HCT116 (cell line): ENCODE measurements around the gene PAQR3. TPM values are rescaled to one million over a fixed set of nuclear protein-coding genes. Genes with fewer than 3 reads are reported as not detected.

Experiments used
- ATAC-seq: fragments of 200-7000 bp; cut with Tn5 transposase; 2 replicates; pipeline ENCODE4 v1.9.1; 2020; ENCODE audit warnings: mild to moderate bottlenecking, moderate library complexity
- BruUV-seq: library from RNA; stranded (reverse); fragments of 400-500 nt; replicated peaks from 2 replicates; lab custom pipeline; 2021; lab: Mats Ljungman, UMichigan
- CTCF ChIA-PET: fragments of 300-600 bp; sonication (Branson Sonifier 250); formaldehyde crosslinking; loops from one replicate; lab custom pipeline; 2021; ENCODE audit warnings: antibody characterized with exemption; lab: Charles Lee
- POLR2A ChIA-PET: fragments of 300-600, 350-600 bp; sonication (Branson Sonifier 250); formaldehyde crosslinking; loops from one replicate; lab custom pipeline; 2021; ENCODE audit warnings: antibody characterized with exemption; lab: Charles Lee
- RAD21 ChIA-PET, 2 experiments: fragments of 300-600 bp; sonication (Branson Sonifier 250); formaldehyde crosslinking; loops; one replicate each; lab custom pipeline; 2023; ENCODE audit warnings: low total read pairs in 2 of 2; ENCODE audit not compliant: uncharacterized antibody in 2 of 2, unreplicated experiment in 2 of 2, low non-redundant PET in 1 of 2; lab: Charles Lee
- DNase-seq: peaks from one replicate; pipeline ENCODE4 v3.0.0-alpha.2; 2010; ENCODE audit warnings: low read depth, low spot score
- H2AFZ ChIP-seq: fragments of 200-600 bp; shearing (Covaris generic), sonication (generic); 2 replicates; pipeline ENCODE4 v1.6.1; 2017; ENCODE audit warnings: low read depth, mixed run types, mixed read lengths, antibody characterized with exemption, low read length; ENCODE audit not compliant: poor library complexity, severe bottlenecking
- H3K27ac ChIP-seq: 2 replicates; pipeline ENCODE4 v1.5.1; 2012; ENCODE audit warnings: low read depth, low read length
- H3K27me3 ChIP-seq: fragments of 200-600 bp; sonication (generic); 2 replicates; pipeline ENCODE4 v1.6.1; 2016; ENCODE audit warnings: mixed run types, low read length, mixed read lengths; ENCODE audit not compliant: insufficient read depth
- H3K36me3 ChIP-seq, 2 experiments: fragments of 200-500 bp in 1 of 2; fragments of 200-600 bp in 1 of 2; sonication (Bioruptor generic) in 1 of 2; sonication (generic) in 1 of 2; 2 replicates each; pipeline versions ENCODE4 v1.5.1 to v1.6.1; 2014 to 2016; ENCODE audit warnings: low read length in 2 of 2, inconsistent platforms in 1 of 2, mixed read lengths in 1 of 2, mixed run types in 1 of 2; ENCODE audit not compliant: insufficient read depth in 2 of 2, control insufficient read depth in 1 of 2
- H3K4me1 ChIP-seq, 2 experiments: fragments of 200-600 bp in 1 of 2; sonication (generic) in 1 of 2; 2 replicates each; pipeline versions ENCODE4 v1.5.1 to v1.6.1; 2012 to 2017; ENCODE audit warnings: low read length in 2 of 2, inconsistent platforms in 1 of 2, mild to moderate bottlenecking in 1 of 2, mixed read lengths in 1 of 2, mixed run types in 1 of 2, moderate library complexity in 1 of 2; ENCODE audit not compliant: insufficient read depth in 2 of 2, control insufficient read depth in 1 of 2
- H3K4me2 ChIP-seq: fragments of 200-600 bp; sonication (generic); 2 replicates; pipeline ENCODE4 v1.6.1; 2017; ENCODE audit warnings: mixed run types, low read length, mixed read lengths
- H3K4me3 ChIP-seq, 2 experiments: fragments of 200-600 bp in 1 of 2; sonication (generic) in 1 of 2; replicated peaks in 1 of 2; 2 replicates each; pipeline ENCODE4 v1.5.1; 2011 to 2016; ENCODE audit warnings: low read length in 2 of 2, control low read depth in 1 of 2, low read depth in 1 of 2, mild to moderate bottlenecking in 1 of 2, mixed read lengths in 1 of 2, mixed run types in 1 of 2
- H3K79me2 ChIP-seq: fragments of 200-600 bp; sonication (generic); 2 replicates; pipeline ENCODE4 v1.6.1; 2017; ENCODE audit warnings: mild to moderate bottlenecking, mixed run types, low read length, moderate library complexity, mixed read lengths; ENCODE audit not compliant: insufficient read depth
- H3K9ac ChIP-seq: fragments of 200-600 bp; sonication (generic); 2 replicates; pipeline ENCODE4 v1.6.1; 2016; ENCODE audit warnings: low read length, mixed read lengths
- H3K9me2 ChIP-seq: fragments of 200-600 bp; sonication (generic), shearing (Covaris generic); 2 replicates; pipeline ENCODE4 v1.6.1; 2017; ENCODE audit warnings: mixed run types, mild to moderate bottlenecking, moderate library complexity; ENCODE audit not compliant: insufficient read depth
- H3K9me3 ChIP-seq, 2 experiments: fragments of 200-500 bp in 1 of 2; fragments of 200-600 bp in 1 of 2; sonication (Bioruptor generic) in 1 of 2; sonication (generic) in 1 of 2; 2 replicates each; pipeline ENCODE4 v1.6.1; 2014 to 2017; ENCODE audit warnings: low read length in 2 of 2, mixed read lengths in 2 of 2, inconsistent platforms in 1 of 2, low read depth in 1 of 2, mild to moderate bottlenecking in 1 of 2, mixed run types in 1 of 2, moderate library complexity in 1 of 2; ENCODE audit not compliant: control insufficient read depth in 1 of 2, insufficient read depth in 1 of 2
- H4K20me1 ChIP-seq: fragments of 200-600 bp; sonication (generic), shearing (Covaris generic); 2 replicates; pipeline ENCODE4 v1.6.1; 2017; ENCODE audit warnings: mixed run types, mild to moderate bottlenecking, moderate library complexity; ENCODE audit not compliant: insufficient read depth
- EGR1 ChIP-seq: IDR thresholded peaks from 2 replicates; pipeline ENCODE4 v1.6.1; 2012; ENCODE audit warnings: low read depth
- ELF1 ChIP-seq: IDR thresholded peaks from 2 replicates; pipeline ENCODE4 v1.6.1; 2012; ENCODE audit warnings: low read depth, borderline replicate concordance
- FOSL1 ChIP-seq: IDR thresholded peaks from 2 replicates; pipeline ENCODE4 v1.6.1; 2012; ENCODE audit warnings: low read depth
- POLR2A ChIP-seq: IDR thresholded peaks from 2 replicates; pipeline ENCODE4 v1.7.0; 2011; ENCODE audit warnings: borderline replicate concordance; ENCODE audit not compliant: insufficient read depth, insufficient read length; ENCODE audit errors: extremely low read depth
- SIN3A ChIP-seq: IDR thresholded peaks from 2 replicates; pipeline ENCODE4 v1.6.1; 2012; ENCODE audit warnings: low read depth
- SP1 ChIP-seq: IDR thresholded peaks from 2 replicates; pipeline ENCODE4 v1.6.1; 2012; ENCODE audit warnings: low read depth
- TCF7L2 ChIP-seq: IDR thresholded peaks from 2 replicates; pipeline ENCODE4 v1.7.0; 2011; ENCODE audit warnings: borderline replicate concordance, inconsistent platforms; ENCODE audit not compliant: insufficient read depth, insufficient read length; ENCODE audit errors: extremely low read depth
- ZNF274 ChIP-seq: fragments of 200-500 bp; sonication (Bioruptor generic); IDR thresholded peaks from 2 replicates; pipeline ENCODE4 v1.6.1; 2014; ENCODE audit warnings: mild to moderate bottlenecking, low read depth, low read length, inconsistent platforms
- intact Hi-C: fragments of 100-400 bp; cut with micrococcal nuclease; formaldehyde crosslinking; loops from 2 replicates; pipeline ENCODE4 v1.10.0; 2022
- total RNA-seq: library from RNA; stranded (reverse); gene quantifications from one replicate; pipeline ENCODE4 v1.2.1, GENCODE V29; 2021; ENCODE audit not compliant: unreplicated experiment

The PAQR3 gene
- total RNA-seq, 1 experiment from 2014 or later: 32.3 TPM

DNA sequence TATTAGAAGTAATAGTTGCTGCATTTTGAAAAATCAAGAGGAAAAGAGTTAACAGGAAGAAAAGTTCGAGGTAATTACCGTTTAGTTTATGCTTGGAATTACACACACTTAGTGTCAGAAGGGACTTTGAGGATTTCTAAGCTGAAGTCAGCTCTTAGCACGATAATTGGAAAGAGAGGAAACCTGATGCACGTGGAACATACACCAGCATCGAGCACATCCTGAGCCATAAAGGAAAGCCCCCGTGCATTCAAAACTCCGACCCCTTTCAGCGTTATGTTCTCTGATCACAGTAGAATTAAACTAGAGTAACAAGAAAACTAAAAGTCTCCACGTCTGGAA, 400 bp upstream of the PAQR3 start:
- no peaks in the 10 kb centered on the region for H3K36me3 ChIP-seq
- no peak for DNase-seq
- no peaks in the 10 kb centered on the region for H3K27me3 ChIP-seq
- ChIA-PET POLR2A (no interaction called here), CTCF (interaction anchor here (2.0 kb wide), 1 partner anchor 12 kb away, joined by 7 read pairs; no protein-coding TSS in a partner anchor), RAD21 (interaction anchor here in 1 of 2 experiments (0.6 kb wide), 1 partner anchor 103 kb away, joined by 3 read pairs; no protein-coding TSS in a partner anchor)
- H3K27ac ChIP-seq: no peak overlapping the region
- peak overlapping the region; percentile 73 to 87 for H3K4me3 ChIP-seq
- peaks cover 0 to 17% of the 10 kb centered on the region in 2 experiments; a peak in 3 of 4 replicates for H3K4me1 ChIP-seq
- H3K79me2 ChIP-seq: peaks cover 22% of the 10 kb centered on the region
- ATAC-seq: no peak
- peak overlapping the region; percentile 75 for H3K9ac ChIP-seq
- intact Hi-C loops: loop anchor here (5.0 kb wide), 1 partner anchor 882 kb away; the partner anchor contains the start of gene FRAS1
- TF ChIP-seq ZNF274 (no peak), ELF1 (no peak)
- H2AFZ ChIP-seq: peak overlapping the region; percentile 91
- peak overlapping the region; percentile 84 for H3K4me2 ChIP-seq
- no peaks in the 10 kb centered on the region for H3K9me3 ChIP-seq
- H4K20me1 ChIP-seq: no peaks in the 10 kb centered on the region
- H3K9me2 ChIP-seq: no peaks in the 10 kb centered on the region
- TSS peak; percentile 79 for BruUV-seq

DNA sequence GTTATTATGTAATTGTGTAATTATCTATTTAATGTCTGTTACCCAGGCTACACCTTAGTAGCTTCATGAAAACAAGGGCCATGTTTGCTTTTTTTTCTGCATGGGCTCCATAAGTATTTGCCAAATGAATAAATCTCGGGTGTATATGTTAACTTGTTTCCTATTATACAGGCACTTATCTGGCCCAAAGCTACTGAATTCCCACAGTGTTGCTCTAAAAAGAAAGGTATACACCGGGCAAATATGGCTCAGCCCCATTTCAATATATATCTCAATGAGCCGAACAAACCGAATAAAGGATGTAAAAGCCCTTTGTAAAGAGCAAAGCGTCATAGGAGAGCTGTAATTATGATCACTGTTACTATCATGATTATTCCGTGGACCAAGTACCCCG, 767 bp downstream of the PAQR3 start:
- ChIA-PET CTCF (interaction anchor here (2.0 kb wide), 1 partner anchor 13 kb away, joined by 7 read pairs; no protein-coding TSS in a partner anchor), POLR2A (no interaction called here), RAD21 (no interaction called here)
- H3K4me2 ChIP-seq: peak overlapping the region; percentile 84
- H3K9me2 ChIP-seq: no peaks in the 10 kb centered on the region
- TSS peak; percentile 67 for BruUV-seq
- H3K36me3 ChIP-seq: no peaks in the 10 kb centered on the region
- ATAC-seq: no peak
- H3K27ac ChIP-seq: peak overlapping the region; percentile 60; the same call in 1 of the 2 replicates
- TF ChIP-seq ZNF274 (no peak), SIN3A (no peak), POLR2A (no peak), EGR1 (no peak), TCF7L2 (no peak), SP1 (no peak), FOSL1 (no peak)
- peaks cover 25% of the 10 kb centered on the region for H3K79me2 ChIP-seq
- DNase-seq: no peak
- no peak overlapping the region for H2AFZ ChIP-seq
- intact Hi-C loops: loop anchor here (5.0 kb wide), 1 partner anchor 881 kb away; the partner anchor contains the start of gene FRAS1
- H3K27me3 ChIP-seq: no peaks in the 10 kb centered on the region
- H3K9me3 ChIP-seq: no peaks in the 10 kb centered on the region
- peak overlapping the region; percentile 73 to 87 for H3K4me3 ChIP-seq
- peaks cover 0 to 17% of the 10 kb centered on the region in 2 experiments; a peak in 3 of 4 replicates for H3K4me1 ChIP-seq
- H4K20me1 ChIP-seq: no peaks in the 10 kb centered on the region
- H3K9ac ChIP-seq: peak overlapping the region; percentile 75
